Islet of Langerhans (tissue), 1 donor: ENCODE results near the gene TMOD1.
"Not testable (repeated sequence)": the region's sequence is repeated elsewhere in the genome, so short reads cannot be mapped to it uniquely, and the experiment has no call there.

Experiments used
- FAIRE-seq: peaks from one replicate; lab custom pipeline; 2011; peaks lifted over from hg19 to GRCh38; lab: Jason Lieb, UNC

Gene TMOD1

DNA sequence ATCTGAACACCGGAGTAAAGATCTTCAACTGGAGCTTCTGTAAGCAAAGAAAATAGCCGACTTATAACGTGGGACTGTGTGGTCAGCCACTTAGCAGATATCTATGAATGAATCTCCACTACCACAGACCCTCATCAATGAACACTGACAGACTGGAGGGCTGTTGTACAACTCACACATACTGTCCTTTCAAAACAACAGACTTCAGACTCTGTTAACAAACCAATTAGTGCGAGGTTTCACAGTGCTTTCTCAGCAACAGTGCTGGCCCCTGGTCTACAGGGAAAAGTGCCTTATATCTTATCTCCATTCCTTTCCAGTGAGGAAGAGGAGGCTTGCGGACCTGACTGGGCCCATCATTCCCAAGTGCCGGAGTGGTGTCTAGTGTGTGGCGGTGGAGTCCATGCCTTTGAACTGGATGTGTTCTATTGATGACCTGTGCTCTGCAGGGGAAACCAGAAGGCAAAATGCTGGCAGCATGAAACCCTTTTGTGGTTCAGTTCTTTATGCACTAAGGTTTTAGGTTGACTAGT, 97.9 kb downstream of the TMOD1 start:
- no peak for FAIRE-seq

DNA sequence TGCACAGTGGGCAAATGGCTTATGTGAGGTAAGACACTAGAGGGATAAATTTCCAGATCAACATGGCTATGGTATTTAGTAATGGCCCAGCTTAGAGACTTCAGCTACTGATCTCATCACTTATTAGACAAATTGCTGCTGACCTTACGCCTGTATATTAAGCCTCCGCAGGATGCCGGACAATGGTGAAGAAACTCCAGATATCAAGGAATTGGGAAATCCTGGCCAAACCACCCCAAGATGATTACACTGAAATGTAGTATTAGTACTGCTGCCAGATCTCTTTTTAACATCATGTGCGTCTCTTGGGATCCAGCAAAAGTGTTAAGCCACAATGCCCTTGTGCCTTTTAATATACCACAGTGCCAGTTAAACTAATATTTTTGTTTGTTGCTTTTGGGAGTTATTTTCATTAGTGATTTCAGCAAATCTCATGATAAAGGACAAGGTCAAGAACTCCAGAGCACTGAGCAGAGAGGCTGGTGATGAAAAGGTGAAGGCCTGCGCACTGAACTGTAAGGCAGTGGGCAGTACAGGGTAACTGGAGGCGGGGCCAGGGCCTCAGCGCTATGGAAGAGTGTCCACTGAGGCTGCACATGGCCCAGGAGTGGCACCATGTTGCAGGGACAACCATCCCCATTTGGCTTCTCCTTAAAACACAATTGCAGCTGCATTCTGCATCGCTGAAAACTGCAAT, 99.2 kb downstream of the TMOD1 start:
- FAIRE-seq = no peak

DNA sequence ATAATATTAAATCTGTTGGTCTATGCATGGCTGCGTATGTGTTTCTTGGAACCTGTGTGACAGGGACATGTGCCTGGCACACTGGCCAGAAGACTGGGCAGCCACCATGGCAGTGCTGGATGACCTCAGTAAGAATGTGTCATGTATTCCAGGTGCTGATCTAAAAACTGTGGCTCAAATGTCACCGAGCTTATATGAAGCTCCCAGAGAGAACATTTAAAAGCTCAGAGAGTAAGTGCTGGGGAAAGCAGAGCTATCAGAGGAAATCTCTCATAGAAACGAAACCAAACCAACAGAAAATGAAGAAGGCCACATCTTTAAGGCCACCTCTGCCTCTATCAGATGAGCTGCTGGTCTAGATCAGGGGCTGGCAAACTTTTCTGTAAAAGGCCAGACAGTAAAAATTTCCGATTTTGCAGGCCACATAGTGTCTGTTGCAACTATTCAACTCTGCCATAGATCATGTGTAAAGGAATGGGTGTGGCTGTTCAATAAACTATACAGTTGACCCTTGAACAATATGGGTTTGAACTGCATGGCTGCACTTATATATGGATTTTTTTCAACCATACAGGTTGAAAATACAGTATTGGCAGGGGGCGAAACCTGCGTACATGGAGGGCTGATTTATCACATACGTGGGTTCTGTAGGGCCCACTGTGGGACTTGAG, 99.9 kb downstream of the TMOD1 start:
- no peak for FAIRE-seq

DNA sequence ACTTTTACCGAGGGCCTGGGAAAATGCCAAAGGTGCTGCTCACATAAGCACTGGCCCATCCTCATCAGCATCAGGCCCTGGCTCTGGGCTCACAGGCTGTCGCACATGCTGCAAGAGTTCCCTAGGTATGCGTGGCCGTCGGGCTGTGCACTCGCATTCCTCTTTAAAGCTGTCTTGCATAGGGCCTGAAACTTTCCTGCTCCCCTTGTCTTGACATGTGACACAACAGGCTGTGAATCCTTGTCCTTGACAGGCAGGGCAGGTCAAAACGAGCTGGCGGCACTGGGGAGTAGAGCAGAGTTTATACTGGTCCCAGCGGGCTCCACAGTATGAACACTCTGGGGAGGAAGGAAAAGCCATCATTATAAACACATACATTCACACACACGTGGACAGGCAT, 101.0 kb downstream of the TMOD1 start:
- no peak for FAIRE-seq

DNA sequence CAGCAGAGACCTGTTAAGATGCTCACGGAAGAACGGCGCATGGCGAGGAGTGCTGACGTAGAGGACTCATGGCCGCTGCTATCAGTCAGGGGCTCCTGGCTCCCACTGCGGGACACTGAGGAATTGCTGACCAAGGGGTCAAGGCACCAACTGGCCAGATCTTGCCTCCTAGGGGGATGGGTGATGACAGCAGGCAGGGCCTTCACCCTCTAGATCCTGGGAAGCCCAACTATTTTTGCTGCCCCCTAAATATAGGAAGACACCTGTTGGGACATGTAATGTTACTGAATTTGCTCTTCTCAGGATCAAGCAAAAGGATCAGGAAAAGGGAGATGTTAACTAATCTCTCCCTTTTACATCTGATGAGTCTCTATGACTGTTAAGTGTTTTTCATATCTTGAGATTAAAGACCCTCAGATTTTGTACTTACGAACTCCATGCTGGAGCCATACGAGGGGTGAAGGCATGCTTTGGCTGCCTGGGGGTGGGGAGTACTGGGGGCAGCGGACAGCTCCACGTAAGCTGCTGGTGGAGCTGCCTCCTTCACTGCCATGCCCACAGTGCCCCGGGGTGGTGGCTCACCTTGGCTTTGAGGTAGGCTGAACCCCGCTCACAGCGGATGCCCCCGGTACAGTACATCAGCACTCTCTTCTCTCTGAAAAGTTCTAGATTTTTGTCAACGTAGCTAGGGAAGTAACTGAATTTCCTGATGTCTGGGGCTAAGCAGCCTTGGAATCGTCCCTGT, 103.6 kb downstream of the TMOD1 start:
- FAIRE-seq = no peak

DNA sequence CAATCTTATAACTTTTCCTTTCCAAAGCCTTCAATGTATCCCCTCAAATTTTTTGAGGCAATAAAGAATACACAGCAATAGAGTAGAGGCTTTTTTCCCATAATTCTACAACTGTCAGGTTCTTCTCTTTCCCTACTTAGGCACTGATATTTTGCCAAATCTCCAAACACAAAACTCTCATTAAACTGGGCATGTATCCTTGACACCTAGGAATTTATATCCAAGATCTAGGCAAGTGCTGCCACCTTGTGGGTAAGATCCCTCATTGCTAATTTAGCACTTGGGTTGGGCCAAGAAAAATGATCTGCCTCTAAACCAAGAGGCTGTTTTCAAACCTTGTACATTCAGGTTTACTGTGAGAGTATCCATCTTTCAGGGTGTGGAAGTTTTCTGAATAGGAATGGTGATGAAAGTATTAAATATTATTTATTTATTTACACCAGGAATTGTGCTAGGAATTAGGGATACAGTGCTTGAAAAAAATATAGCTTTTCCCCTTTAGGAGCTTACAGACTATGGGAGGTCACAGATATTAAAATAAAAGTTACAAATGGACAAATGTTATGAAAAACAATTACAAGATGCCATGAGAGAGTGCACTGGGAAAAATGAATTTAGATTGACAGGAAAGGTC, 114.1 kb downstream of the TMOD1 start:
- FAIRE-seq = peak; percentile 94

DNA sequence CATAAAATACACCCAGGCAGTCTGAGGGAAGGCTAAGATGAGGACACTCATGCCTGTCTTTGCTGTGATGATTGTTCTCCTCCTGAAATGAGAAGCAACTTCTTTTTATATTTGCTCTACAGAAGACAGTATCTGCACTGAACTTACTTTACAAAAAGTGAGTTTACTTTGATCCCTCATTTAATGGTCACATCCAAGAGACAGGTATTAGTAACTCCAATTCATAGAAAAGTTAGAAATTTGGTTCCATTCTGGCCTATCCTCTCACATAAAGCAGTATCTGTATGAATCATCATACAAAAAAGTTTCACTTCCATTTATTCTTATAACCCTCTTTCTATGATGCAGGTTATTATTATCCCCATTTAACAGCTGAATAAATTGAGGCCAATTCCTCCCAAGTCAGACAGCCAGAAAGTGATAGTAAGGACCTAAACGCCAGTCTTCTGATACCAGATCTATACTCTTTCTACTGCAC, 116.5 kb downstream of the TMOD1 start:
- no peak for FAIRE-seq

DNA sequence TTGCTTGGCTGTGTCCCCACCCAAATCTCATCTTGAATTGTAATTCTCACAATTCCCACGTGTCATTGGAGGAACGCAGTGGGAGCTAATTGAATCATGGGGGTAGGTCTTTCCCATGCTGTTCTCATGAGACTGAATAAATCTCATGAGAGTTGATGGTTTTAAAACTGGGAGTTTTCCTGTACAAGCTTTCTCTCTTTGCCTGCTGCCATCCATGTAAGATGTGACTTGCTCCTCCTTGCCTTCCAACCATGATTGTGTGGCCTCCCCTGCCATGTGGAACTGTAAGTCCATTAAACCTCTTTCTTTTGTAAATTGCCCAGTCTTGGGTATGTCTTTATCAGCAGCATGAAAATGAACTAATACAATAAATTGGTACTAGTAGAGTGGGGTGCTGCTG, 118.6 kb downstream of the TMOD1 start:
- FAIRE-seq = not testable (repeated sequence)

DNA sequence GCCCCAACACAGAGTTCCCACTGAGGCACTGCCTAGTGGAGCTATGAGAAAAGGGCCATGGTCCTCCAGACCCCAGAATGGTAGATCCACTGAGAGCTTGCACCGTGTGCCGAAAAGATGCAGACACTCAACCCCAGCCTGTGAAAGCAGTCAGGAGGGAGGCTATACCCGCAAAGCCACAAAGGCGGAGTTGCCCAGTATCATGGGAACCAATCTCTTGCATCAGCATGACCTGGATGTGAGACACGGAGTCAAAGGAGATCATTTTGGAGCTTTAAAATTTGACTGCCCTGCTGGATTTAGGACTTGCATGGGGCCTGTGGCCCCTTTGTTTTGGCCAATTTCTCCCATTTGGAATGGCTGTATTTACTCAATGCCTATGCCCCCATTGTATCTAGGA, 121.0 kb downstream of the TMOD1 start:
- FAIRE-seq = not testable (repeated sequence)

DNA sequence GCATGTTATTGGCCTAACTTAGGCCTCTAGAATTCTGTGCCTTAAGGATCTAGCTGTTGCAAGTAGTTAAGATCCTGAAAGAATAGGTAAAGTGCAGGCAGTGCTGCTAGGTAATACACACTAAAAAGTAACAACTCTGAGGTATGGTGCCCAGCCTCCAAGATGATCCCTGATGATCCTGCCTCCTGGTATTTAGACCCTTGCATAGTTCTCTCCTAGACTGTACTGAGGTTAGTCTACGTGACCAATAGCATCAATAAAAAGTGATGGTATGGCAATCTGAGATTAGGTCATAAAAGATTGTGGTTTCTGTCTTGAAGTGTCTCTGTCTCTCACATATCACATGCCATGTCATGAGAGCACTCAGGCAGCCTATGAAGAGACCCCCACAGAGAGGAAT, 122.5 kb downstream of the TMOD1 start:
- FAIRE-seq = no peak

DNA sequence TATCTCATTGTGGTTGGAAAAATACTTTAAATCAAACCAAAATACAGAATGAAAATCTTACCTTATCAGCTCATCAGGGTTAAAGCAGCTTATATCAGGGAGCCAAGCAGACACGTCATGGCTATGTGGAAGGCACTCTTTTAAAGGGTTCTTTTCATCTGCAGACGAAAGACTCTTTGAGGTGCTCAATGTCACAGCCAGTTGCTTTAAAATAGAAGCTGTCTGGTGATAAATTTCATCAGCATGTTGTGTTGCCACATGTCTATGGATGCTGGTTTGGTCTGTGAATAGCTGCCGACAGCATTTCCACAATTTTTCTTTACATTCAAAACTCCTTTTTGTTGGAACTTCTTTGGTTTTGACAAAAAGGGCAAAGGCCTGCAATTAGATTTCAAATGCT, 124.2 kb downstream of the TMOD1 start:
- no peak for FAIRE-seq

DNA sequence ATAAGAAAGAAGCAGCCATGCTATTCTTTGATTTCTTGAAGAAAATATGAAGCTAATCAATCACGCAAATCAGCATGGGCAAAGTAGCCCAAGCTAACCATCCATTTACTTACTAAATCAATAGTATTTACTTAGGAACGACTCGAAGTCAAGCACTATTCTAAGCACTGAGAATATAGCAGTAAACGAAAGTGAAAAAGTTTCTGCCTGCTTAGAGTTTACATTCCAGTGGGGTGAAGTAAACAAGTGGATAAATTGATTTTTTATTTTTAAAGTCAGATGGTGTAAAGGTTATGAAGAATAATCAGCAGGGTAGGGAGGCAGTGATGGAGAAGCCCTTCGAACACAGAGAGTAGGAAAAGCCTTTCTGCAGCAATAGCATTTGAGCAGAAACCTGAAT, 126.2 kb downstream of the TMOD1 start:
- no peak for FAIRE-seq

DNA sequence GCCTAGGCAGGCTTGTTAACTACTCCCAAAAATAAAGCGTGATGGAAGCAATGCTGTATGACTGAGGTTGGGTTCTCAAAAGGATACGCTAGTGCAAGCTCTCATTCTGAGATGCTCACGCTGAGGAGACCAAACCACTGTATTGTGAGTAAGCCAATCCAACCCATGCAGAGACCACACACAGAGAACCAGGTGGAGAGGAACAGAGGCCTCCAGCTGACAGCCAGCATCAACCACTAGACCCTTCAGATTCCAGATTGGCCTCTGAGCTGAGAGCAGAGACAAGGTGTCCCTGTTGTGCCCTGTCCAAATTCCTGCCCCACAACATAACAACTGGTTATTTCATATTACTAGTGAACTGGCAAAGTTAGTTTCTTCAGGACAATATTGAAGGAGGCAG, 127.2 kb downstream of the TMOD1 start:
- FAIRE-seq = no peak

DNA sequence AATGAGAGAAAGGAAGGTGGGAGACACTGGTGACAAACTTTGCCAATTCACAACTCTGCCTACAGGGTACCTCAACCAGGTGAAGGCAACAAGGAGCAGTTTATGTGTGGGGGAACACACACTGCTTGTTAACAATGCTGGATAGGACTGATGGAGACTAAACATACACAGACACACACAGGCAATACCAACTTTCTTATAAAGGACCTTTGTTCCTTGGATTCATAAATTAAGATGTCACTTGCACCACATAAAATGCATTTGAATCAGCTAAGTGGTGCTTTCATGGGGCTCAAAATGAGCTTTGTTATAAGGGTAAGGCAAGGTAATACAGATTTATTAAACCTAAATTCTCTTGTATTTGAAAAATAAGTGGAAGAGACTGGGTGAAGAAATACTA, 127.7 kb downstream of the TMOD1 start:
- no peak for FAIRE-seq

DNA sequence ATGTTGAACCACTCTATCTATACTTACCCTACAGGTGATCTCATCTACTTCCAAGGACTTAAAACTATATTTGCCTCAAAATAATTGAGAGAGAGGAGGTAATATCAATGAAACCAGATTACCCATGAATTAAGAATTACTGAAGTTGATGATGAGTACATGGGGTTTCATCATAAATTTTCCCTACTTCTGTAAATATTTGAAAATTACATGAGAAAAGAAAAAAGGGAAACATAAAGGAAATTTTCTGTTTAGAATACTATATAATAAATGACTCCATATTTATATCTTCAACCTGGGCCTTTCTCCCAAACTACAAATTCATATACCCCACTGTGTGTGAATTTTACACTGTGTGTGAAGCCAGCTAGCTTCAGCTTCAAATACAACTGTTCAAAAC, 129.1 kb downstream of the TMOD1 start:
- FAIRE-seq = no peak

DNA sequence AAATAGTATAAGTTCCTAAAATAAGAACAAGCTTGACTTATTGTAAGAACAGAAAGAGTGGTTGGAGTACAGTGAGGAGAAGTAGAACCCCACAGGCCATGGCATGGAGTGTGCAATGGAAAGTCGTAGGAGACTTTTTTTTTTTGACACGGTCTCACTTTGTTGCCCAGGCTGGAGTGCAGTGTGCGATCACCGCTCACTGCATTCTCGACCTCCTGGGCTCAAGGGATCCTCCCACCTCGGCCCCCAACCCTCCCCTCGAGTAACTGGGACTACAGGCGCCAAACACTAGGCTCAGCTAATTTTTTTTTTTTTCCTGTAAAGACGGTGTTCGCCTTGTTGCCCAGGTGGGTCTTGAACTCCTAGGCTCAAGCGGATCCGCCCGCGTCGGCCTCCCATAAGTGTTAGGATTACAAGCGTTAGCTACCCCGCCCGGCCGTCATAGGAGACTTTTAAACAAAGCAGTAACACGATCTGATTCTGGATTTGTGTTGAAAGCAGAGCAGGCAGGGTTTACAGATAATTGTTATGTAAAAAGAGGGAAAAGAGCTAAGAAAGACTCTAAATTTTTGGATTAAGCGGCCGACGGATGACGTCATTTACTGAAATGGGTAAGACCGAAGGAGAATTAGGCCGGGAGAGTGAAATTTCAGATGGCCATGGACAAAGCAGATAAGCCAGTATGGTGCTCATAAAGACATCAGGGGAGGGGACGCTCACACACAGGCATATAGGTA, 130.9 kb downstream of the TMOD1 start:
- no peak for FAIRE-seq

DNA sequence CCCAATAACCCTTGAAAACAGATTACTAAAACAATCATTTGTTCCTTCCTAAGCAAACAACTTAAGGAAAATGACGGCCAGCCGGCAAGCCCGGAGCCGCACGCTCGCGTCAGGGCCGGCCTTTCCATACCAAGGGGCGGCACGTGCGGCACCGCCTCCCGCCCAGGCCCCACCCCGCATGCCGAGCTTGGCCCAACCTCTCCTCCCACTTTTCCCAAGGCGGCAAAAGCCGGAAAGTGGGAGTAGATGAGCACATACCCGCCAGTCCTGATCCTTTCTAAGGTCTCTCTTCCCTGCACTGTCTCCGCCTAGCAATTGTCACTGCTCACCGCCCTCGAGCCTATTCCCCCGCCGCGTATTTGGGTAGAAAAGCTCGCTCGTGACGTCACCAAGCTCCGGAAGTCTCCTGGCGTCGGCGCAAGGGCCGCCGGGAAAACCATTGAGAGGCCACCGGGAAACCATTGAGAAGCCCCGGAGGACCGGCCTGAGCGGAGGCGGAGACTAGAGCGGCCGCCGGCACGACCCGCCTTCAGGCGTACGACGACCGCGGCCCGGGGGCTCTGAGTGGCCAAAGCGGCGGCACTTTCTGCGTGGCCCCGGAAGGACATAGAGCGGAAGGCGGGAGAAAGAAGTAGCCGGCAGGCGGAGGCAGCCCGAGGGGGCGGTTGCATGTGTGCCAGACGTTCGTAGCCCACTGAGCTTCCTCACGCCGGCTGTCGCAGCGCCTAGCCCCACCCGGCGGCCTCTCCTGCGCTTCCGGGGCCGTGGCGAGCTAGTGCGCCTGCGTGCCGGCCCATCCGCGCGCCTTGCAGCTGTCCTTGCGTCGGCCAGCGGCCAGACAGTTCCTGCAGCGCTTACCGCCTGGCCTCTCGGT, 131.8 kb downstream of the TMOD1 start, which contains the start of the genes NCBP1 and TSTD2:
Gene NCBP1 (plus strand): TSS at position 837 of the 874 bp plus-strand sequence. CDS start 61 bp downstream, outside the sequence.
Gene TSTD2 (minus strand): TSS at position 384 of the 874 bp plus-strand sequence. CDS start 5,806 bp downstream, outside the sequence.
- no peak for FAIRE-seq

DNA sequence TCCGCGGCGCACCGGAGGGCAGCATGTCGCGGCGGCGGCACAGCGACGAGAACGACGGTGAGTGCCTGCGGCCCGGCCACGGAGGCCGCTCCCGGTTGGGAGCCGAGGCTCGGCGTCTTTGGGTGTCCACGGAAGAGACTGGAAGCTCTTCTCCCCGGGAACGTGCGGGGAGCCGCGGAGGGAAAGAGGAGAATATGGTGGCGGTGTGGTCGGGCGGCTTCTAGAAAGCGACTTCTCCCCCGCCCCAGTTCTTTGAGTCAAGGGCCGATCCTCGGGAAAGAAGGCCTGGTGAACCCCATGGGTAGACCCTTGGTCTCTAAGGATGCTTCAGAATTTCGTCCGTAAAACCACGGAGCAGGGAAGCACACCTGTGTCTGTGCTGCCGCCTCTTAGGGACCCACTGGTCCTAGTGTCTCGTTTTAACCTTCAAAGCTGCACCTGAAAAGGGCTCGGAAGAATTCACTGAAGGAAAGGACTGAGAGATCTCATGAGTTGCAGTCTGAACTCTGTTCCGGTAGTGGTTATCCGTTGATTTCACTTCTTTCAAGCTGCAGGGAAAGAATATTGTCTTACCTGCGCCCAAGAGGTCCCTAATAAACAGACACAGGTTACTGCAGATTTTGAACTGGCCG, 132.5 kb downstream of the TMOD1 start:
- FAIRE-seq = no peak

DNA sequence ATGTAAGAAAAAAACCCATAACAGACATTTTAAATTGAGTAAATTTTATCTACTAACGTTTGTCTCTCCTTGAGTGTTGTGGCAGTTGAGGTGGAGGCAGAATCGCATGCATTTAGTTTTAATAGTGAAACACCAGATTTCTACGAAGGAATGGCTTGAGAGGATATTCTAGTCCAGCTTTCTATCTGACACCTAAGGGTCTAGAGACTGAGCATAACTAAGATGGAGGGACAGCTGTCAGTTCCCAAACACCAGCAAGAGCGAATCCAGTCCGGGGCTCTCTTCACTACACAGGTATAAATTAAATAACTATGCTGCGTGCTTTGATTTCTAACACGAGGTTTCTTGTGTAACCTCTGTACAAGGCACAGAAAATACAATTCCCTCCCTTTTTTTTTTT, 133.6 kb downstream of the TMOD1 start:
- FAIRE-seq = no peak

DNA sequence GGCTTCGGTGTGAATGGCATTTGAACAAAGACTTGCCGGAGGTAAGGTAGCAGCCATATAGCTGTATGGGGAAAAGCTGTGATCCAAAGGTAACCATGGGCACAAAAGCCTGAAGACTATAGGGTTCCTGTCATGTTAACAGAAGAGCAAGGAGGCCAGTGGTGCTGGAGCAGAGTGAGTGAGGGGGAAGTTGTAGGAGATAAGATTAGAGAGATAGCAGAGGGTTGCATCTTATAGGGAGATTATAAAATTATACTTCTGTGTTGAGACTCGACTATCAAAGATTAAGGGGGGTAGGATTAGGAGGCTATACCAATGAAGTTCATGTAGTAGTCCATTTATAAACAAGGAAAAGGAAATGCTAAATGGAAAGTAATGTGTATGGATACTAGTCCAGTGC, 135.4 kb downstream of the TMOD1 start:
- no peak for FAIRE-seq
